GM19023 (cell line): ENCODE data around the gene TMTC2.

Experiments
- ATAC-seq: cut with Tn5 transposase; IDR thresholded peaks from one replicate; pipeline ENCODE4 v1.9.1; 2021; ENCODE audit warnings: mild to moderate bottlenecking, moderate library complexity; ENCODE audit not compliant: unreplicated experiment

Gene TMTC2

DNA sequence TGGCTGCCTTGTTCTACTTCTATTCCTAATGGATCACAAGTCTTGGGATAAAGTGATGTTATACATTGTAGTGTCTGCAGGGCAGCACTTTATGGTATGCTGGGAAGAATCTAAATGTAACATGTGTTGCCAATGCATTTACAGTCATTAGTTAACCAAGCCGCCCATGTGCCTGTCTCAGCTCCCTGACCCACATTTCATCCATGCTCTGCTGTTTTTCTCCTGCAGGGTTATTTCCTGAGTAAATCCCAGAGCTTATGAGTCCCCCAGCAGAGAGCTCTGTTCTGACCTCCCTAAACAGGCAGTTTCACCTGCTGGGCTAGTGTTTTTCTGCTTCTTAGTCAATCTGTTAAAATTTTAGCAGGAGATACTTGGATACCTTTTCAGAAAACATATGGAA lies 4.4 kb upstream of the TMTC2 start:
- no peak for ATAC-seq

DNA sequence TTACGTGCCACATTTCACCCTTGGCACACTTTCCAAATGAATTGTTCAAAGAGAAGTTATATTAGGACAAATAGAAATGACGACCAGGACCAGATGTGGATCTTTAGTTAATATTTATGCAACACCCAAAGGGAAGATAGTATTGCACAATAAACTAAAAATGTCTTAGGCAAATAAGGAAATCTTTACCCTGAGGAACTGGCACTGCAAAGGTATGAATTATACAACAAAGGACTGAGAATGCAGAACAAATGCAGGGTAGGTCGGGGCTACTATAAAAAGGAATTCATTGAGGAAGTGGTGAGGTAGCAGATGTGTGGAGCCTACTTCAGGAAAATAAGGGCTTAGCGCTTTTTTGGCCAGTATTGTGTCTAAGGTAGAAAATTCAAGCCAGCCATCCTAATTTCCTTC lies 3.9 kb upstream of the TMTC2 start:
- no peak for ATAC-seq

DNA sequence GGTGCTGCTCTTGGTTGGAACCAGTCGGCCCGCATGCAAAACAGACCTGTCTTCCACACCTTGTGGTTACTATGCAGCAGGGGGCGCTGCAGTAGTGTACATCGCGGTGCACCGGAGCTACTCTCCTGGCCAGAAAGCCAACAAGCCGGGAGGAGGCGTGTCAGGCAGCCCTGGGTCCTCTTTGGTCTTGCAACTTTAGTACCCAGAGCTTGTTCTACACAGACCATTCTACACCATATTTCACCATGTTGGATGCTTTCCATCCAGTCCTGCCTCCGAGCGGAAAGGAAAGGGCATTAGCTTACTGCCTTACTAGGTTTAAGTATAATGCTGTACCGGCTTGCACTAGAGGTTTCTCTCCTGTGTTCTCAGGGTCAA lies 927 bp upstream of the TMTC2 start:
- ATAC-seq: peak; percentile 56

DNA sequence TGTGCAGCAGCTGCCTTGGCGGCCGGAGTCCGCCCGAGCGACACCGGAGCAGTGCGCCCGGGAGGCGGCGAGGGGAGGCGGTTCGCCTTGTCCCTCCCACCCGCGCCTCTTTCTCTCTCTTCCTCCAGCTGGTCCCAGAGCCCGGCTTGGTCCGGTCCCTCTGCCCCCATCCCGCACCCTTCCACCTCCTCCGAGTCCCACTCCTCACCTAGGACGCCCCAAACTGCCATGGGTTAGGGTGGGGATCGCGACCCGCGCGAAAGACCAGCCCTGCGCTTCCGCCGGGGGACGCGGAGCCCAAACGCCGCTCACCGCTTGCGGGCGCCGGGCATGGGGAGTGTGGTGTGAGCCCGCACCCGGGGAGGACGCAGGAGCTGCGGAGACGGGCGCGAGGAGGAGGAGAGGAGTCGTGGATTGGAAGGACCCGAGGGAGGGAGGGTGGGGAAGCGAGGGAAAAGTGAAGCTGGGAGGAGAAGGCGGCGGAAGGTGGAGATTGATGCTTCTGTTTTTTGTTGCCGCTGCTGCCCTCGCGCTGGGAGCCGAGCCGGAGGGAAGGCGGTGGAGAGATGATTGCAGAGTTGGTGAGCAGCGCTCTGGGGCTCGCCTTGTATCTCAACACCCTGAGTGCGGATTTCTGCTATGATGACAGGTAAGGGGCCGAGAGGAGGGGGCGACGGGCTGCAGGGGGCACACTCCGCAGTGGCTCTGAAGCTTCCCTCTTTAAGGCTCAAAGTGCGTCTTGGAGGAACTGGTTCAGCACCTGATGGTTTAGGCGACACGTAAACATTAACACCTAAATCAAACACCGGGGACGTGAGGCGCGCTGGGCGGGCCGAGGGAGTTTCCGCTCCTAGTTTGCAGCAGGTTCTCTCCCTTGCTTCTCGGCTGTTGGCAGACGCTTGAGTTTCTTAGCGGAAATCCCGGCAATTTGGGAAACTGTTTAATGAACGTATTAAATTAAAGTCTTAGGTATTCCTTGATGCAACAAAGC lies 610 bp downstream of the TMTC2 start:
- peak; percentile 49 for ATAC-seq

DNA sequence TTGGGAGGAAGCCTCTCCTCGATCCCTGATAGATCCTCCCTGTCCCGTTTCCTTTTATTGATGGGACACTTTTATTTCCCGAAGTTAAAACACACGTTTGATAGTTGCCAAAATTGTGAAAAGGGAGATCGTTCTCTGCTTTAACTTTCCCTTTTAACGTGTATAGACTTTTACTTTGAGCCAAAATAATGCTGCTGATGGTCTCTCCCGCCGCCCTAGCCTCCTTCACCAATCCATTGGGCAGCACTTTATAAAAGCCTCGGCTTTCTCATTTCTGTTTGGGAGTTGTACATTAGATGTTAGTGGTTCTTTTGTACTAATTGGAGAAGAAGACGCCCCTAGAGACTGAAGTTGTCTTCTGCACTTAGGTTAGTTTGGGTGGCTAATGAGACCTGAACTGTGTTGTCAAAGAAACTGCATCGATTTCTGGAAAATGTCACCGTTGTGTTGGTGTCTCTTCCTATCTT lies 1.4 kb downstream of the TMTC2 start:
- ATAC-seq: no peak

DNA sequence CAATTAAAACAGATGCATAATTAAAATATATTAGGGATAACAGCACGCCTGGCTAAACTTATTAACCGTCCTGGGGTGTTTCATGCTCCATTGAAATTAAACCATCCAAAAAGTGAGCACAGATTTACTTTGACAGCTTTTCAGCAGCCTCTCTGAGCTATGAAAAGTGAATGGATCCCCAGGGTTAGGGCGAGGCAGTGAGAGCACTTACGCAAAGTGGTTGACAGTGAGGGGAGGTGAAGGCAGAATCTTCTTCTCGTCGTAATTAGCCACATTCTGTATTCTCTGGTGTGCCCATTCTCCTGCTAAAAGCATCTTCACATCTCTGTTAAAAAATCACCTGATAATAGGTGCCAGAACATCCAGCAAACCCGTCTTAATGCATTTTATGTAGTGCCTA lies 1.9 kb downstream of the TMTC2 start:
- ATAC-seq: no peak

DNA sequence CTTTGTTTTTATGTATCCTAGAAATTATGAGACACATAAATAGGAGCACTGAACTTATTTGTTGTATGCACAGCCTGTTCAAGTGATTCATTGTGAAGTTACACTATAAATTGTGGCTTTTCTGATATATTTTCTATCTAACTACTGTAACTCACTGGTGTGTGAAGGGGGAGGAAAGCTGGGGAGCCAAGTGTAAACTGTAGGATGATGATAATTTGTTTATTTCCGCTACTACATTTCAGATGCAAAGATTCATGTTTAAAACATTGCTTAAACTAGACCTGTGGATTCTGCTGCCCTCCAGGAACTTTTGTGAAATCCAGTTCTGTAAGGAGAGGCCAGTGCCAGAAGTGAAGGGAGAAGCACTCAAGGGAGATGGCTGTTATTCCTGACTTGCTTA lies 3.3 kb downstream of the TMTC2 start:
- ATAC-seq: no peak

DNA sequence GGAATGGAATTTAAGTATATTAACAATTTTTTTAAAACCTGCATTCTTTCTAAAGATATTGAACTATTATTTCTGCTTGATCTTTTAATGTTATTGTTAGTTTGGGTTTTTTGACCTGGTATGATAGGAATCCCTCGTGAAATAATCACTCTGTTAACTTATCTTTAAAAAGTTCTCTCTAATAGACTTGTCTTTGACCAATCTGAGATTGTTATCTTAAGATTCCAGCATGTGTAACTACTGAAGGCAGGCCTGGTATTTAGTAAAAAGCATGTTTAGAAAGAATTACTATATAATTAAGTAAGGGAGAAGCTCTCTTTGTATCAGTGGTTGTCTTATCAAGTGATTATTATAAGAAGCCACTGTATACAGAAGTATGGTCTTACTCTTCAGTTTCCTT lies 4.8 kb downstream of the TMTC2 start:
- ATAC-seq: no peak

DNA sequence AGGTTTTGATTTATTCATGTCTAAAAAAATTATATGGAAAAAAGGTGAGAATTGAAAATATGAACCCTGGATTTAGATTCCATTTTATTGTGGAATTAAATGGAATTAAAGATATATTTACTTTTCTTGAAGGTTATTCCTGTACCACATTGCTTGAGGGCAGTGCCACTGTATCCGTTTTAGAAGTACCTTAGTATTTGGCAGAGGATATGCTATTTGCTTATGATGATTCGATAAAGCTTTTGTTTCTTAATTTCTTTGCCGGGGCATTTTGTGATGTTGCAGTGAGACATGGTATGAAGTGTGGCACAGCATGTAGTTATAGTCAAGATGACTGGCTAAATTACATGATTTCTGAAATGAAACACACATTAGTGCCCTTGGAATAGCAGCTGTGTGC lies 7.6 kb downstream of the TMTC2 start:
- no peak for ATAC-seq

DNA sequence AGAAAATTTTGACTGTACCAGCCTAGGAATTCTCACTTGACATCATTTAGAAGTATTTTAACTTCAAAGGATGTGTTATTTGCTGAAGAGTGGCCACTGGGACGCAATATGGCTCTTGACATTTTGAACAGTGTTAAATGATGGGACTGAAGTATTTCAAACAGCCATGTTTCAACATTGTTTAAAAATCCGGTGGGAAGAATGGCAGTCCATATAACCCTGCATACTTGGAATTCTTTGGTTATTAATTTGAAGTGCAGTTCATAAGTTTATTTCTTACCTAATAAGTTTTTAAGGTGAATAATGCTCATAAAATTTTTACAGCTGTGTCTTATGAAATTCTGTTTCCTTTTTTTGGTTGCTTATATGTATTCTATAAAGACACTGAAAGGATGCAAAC lies 8.3 kb downstream of the TMTC2 start:
- no peak for ATAC-seq

DNA sequence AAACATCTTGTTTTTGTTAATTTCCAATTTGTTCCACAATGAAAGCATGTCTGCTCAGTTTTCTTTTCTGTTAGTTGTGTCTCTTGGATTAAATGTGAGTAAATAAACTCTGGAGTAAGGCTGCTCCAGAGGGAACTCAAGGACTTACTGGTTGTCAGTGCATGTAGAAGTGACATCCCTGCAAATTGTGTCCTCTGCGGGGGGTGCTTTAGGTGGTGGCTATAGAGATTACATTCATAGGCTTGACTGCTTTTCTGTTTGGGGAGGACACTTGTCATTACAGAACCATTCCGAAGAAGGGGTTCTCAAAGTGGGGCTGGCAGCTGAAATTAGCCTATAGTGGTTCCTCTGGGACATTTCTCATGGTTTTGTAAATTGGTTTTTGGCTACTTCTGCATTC lies 8.8 kb downstream of the TMTC2 start:
- ATAC-seq: no peak

DNA sequence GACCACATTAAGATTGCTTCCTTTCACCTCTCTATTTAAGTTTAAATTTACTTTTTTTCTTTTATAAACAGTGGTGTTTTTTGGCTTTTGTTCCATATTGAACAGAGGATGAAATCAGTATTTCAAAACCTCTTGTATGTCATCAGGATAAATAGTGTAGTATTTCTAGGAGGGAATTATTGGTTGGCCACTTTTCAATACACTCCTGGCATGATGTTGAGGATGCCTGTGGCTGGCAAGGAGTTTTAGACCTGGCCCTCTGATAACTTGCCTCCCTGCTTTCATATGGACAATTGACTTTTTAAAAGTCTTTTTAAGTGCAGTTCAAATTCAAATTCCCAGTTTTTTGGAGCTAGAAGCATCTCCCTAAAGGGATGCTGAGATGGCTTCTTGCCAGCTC lies 9.8 kb downstream of the TMTC2 start:
- ATAC-seq: no peak

DNA sequence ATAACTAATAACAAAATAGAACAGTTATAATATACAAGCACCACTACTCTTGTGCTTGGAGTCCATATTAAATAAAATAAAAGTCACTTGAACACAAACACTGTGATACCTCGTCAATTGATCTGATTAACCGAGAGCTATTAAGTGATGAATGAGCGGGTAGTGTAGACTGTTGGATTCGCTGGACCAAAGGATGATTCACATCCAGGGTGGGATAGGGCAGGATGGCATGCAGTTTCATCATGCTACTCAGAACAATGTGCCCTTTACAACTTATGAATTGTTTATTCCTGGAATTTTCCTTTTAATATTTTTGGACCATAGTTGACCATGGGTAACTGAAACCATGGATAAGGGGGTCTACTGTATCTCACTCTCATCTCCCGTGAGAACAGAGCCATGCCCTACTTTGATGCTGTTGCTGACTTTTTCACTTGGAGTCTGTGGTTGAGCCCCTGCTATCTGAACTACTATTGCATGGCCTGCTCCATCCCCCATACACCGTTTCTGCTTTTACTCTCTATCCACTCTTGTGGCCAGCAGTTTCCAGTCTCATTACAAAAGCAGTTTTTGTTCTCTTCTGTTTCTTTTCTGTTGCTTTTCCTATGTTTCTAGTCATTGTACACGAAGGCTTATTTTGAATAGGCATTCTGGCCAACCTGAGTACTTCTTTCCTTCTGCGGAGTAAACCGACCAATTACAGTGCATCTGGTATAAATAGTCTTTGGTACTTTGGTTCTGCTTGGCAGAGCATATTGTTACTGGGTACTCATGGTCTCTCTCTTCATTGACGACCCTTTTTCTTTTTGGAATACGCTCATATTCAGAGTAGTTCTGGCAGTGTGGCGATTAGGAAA lies 12.2 kb downstream of the TMTC2 start:
- no peak for ATAC-seq

DNA sequence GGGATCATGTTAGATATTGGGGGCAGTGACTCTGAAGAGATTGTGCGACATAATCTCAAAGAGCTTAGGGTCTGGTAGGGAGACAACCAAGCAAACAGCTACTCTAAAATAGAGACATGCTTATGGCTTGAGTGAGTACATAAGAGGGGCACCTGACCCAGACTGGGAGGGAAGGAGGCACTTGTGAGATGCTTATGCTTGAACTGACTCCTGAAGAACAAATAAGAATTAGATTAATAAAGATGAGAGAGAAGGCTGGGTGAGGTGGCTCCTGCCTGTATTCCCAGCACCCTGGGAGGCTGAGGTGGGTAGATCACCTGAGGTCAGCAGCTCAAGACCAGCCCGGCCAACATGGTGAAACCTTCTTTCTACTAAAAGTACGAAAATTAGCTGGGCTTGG lies 19.1 kb downstream of the TMTC2 start:
- no peak for ATAC-seq

DNA sequence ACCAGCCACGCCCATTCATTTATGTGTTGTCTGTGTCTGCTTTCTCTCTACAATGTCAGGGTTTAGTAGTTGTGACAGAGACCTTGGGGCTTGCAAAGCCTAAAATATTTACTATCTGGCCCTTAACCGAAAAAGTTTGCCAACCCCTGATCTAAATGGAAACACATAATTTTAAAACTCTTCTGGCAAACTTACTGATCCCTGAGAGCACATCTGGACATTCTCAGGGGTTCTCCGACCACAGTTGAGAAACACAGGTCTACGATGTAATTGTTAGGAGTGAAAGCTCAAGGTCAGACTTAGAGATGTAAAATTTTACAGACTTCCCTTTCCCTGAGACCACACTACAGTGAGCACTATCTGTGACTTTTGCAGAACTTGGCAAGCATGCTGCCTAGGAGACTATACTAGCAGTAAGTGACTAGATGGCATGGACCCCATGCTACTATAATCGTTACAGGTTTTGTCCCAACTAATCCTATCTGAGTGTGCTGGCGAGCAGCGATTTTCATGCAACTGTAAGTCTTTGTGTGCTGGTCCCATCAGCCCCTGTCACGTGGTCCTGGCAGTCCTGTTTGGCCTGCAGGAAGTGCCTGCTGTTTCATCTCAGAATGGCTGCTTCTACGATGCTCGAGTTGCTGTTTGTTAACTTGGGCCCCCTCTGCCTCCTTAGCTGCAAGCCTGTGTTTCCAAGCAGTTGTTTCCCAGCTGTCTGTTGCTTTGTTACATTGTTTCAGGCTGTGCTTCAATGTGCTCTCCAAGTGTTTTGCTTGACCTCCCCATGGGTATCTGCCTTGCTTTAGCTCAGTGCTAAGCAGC lies 21.6 kb downstream of the TMTC2 start:
- no peak for ATAC-seq

DNA sequence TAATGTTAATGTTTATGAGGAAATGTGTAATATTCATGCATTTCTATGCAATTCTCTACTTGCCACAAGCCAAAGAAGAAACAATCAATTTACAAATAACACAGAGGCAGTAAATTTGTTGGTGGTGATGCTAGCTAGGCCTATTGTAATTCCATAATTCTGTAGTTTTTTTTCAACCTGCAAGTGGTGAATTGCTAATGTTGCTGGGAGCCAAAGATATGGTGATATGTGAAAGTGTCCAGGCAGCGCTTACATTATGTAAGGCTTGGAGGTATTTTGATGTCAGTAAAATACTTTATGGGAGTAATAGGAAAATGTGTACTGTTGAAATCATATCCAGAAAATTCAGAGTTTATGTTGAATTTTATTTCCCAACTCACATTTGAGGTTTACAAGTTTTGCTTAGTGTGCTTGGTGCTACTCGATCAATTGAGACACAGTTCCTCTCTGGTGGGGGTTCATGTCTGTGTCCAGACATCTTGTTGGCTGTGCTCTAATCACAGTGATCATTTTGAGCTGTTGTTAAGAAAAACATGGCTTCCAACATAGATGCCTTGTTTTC lies 23.2 kb downstream of the TMTC2 start:
- no peak for ATAC-seq

DNA sequence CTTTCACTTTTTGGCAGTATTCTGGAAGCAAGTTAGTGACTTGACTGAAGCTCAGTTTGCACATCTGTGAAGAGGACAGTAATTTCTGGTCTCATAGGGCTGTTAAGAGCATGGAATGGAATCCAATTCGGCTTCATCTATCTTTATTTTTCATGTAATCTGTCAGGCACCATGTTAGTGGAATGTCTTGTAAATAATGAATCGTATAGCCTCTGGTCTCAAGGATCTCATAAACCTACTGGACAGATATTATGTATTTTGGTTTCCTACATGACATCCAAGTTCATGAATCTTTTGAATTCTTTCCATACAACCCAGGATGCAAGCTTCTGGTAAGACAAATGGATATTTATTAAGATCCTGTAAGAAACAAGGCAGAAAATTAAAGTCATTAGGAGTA lies 24.0 kb downstream of the TMTC2 start:
- no peak for ATAC-seq

DNA sequence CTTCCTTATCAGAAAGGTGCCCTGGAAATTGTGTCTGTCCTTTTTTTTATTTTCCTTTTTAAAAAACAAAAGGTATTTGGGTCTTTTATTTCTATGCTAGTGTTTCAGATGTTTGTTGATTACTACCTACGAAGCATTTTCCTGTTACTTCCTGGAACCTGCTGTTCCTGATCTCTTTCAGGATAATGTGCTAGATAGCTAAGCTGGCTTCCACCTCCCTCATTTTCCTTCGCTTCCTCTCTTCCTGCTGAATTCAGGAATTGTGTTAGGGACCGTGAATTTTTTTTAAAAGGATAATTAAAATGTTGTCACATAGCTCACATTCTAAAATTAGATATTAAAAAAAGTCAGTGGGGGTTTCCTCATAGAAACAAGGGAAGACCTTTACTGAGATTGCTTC lies 27.7 kb downstream of the TMTC2 start:
- no peak for ATAC-seq

DNA sequence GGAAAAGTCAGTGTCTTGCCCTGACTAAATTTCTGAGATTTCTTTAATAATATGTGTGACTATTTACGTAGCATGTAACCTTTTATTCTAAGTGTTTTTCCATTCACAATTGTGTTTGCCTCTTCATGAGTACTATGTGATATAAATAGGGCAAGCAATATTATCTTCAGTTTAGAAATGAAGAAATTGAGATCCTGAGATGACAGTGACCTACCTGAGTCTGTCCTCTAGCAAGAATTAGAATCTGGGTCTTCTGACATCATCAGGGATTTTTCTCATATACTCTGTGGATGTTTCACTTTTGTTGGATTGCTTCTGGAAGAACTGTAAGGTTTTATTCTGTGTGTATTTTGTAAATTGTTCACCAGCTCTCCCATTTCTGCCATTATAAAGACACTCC lies 35.0 kb downstream of the TMTC2 start:
- ATAC-seq: no peak

DNA sequence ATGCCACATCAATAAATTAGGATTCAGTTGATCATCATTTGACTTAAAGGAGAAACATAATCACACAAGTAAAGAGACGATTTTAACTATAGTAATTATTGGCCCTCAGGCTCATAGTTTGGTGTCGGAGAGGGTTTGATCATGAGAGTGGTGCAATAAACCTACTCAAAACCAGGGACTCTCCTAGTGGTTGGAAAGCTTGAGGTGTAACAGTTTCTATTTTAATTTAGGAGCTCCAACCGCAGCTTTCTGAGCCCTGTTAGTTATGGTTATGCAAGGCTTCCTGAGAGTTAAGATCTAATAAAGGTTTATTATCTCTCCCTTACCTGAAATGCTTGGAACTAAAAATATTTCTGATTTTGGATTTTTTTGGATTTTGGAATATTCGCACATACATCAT lies 36.4 kb downstream of the TMTC2 start:
- ATAC-seq: peak; percentile 69

DNA sequence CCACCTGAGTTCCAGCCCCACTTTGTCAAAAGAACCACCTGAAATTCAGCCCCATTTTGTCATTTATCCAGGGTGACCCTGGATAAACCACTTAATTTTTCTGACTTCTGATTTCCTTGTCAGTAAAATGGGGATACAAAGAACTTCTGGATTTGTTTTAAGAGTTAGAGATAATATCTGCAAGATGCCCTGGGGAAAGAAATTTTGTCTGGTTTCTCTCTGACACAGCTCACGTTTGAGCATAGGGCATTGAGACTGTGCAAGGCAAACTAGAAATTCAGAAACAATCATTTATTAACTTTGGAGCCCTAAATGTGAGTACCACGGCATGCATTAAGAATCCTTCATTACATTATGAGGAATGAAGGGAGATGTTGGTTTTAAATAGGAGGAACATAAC lies 37.2 kb downstream of the TMTC2 start:
- no peak for ATAC-seq
